Measurements from ENCODE around the gene AGBL1. TPM values are rescaled to one million over a fixed set of nuclear protein-coding genes. Genes with fewer than 3 reads are reported as not detected.

AGBL1 gene
- total and polyA plus RNA-seq, 9 donors, result under 0.01 to 0.02 TPM; not detected in 7

GRCh38 chr15:86193716-86194380 is 114.2 kb downstream of the AGBL1 start:
- no peak for DNase-seq
- intact Hi-C loops (cut with DNase I), result no loop called here
- 57 to 59% (median 58%) methylated on average over 11 of the region's 11 CpGs for WGBS, 3 donors
- no peak overlapping the region for H3K27ac ChIP-seq
- H3K27me3 ChIP-seq, result no peaks in the 10 kb centered on the region
- H3K4me3 ChIP-seq, result no peak overlapping the region
- H3K36me3 ChIP-seq, result no peaks in the 10 kb centered on the region
- H3K4me1 ChIP-seq (ENCODE audit: insufficient read depth), result no peaks in the 10 kb centered on the region
- no peak for TF ChIP-seq EP300 (IDR thresholded peaks at IDR 0.05)
- TF ChIP-seq CTCF (IDR thresholded peaks at IDR 0.05), result no peak
- TF ChIP-seq POLR2A (IDR thresholded peaks at IDR 0.05), result no peak
- no peaks in the 10 kb centered on the region for H3K9me3 ChIP-seq

- Histone ChIP-seq H3K4me3 (no peak overlapping the region), H3K27ac (no peak overlapping the region), H3K36me3 (no peaks in the 10 kb centered on the region), H3K27me3 (no peaks in the 10 kb centered on the region), H3K4me1 (ENCODE audit: insufficient read depth) (no peaks in the 10 kb centered on the region), H3K9me3 (no peaks in the 10 kb centered on the region)
- TF ChIP-seq CTCF (IDR thresholded peaks at IDR 0.05), result no peak
- TF ChIP-seq POLR2A (IDR thresholded peaks at IDR 0.05), result no peak
- no peak for TF ChIP-seq EP300 (IDR thresholded peaks at IDR 0.05)
- intact Hi-C loops (cut with DNase I), result no loop called here
- no peak for DNase-seq
Observed at GRCh38 chr15:86197770-86198169, 118.1 kb downstream of the AGBL1 start.

GRCh38 chr15:86199467-86200145 is 119.9 kb downstream of the AGBL1 start:
- no peak for DNase-seq

More at GRCh38 chr15:86199467-86200145, 119.9 kb downstream of the AGBL1 start:
- Histone ChIP-seq H3K27ac (no peak overlapping the region), H3K27me3 (no peaks in the 10 kb centered on the region), H3K9me3 (no peaks in the 10 kb centered on the region), H3K4me1 (ENCODE audit: insufficient read depth) (no peaks in the 10 kb centered on the region), H3K4me3 (no peak overlapping the region), H3K36me3 (no peaks in the 10 kb centered on the region)
- TF ChIP-seq POLR2A (IDR thresholded peaks at IDR 0.05) (no peak), CTCF (IDR thresholded peaks at IDR 0.05) (no peak), EP300 (IDR thresholded peaks at IDR 0.05) (no peak)
- intact Hi-C loops (cut with DNase I), result no loop called here
- 50 to 55% (median 54%) methylated on average over 7 of the region's 7 CpGs for WGBS, 3 donors
